BJ (cell line): ENCODE measurements around the gene ETV7. TPM values are rescaled to one million over a fixed set of nuclear protein-coding genes. Genes with fewer than 3 reads are reported as not detected.

Experiments
- CTCF ChIA-PET: fragments of 350-600 bp; formaldehyde crosslinking; extraction: SDS; loops from one replicate; lab custom pipeline; 2021; ENCODE audit warnings: antibody characterized with exemption, inconsistent platforms; lab: Yijun Ruan, JAX
- POLR2A ChIA-PET: fragments of 300-600 bp; sonication (Branson Sonifier 250); formaldehyde crosslinking; extraction: SDS; loops from one replicate; lab custom pipeline; 2021; ENCODE audit warnings: antibody characterized with exemption; lab: Charles Lee
- DNase-seq: peaks from one replicate; pipeline ENCODE4 v3.0.0-alpha.2; 2011; ENCODE audit warnings: low read depth
- H3K27me3 ChIP-seq: 2 replicates; pipeline ENCODE4 v1.6.0; 2011; ENCODE audit warnings: low read length; ENCODE audit not compliant: control insufficient read depth, insufficient read depth
- H3K36me3 ChIP-seq: 2 replicates; pipeline ENCODE4 v1.5.1; 2011; ENCODE audit warnings: low read length; ENCODE audit not compliant: control insufficient read depth, insufficient read depth
- H3K4me3 ChIP-seq: 2 replicates; pipeline ENCODE4 v1.5.1; 2011; ENCODE audit warnings: low read depth, mild to moderate bottlenecking, control low read depth, low read length
- polyA plus RNA-seq: library from polyadenylated mRNA; depleted of rRNA; stranded (reverse); fragments of >200 nt; gene quantifications from 2 replicates; pipeline ENCODE4 v1.2.3, GENCODE V29; 2011; rRNA removed
- TF ChIP-seq, protein P1 (sequence below): IDR thresholded peaks from 2 replicates; pipeline ENCODE4 v1.5.1; 2011; ENCODE audit warnings: low read depth, mild to moderate bottlenecking, control low read depth, inconsistent platforms, low read length, moderate library complexity; ENCODE audit not compliant: insufficient read depth

Gene ETV7
- polyA plus RNA-seq, 1 experiment: 1.8 TPM

DNA sequence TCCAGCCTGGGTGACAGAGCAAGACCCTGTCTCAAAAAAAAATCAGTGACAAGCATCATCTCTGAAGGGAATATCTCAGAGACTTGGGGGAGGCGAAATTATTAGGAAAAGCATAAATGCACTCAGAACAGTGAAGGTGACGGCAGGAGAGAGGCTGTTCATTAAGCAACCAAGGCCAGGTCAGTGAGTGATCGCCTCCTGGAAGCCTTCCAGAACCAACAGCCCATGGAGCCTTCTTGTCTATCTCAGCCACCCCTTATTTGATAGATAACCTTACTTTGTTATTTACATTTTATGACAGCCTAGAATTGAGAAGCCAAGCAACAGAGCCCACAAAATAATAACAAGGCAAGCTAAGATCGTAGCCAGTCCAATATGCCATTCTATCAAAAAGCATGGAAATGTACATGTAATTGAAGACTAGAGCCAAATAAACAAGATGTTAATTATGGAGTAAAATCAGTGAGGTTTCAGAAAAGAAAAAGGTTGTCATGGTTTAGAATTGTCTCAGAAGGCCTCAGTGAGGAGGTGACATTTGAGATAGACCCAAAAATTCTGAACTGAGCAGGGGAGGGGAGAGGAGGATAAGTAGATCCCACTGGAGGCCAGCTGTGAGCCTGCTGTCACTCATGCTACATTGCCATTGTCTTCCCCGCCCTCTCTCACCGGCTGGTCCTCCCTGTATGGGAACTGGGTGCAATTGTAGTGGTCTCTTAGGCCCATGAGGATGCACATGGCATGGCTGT is 68.6 kb downstream of the ETV7 start:
- ChIA-PET POLR2A (no interaction called here), CTCF (interaction anchor here (0.9 to 10.5 kb wide), 3 partner anchors 9 to 22 kb away, joined by 4 to 72 read pairs (median 5); no protein-coding TSS in a partner anchor)
- H3K36me3 ChIP-seq: no peaks in the 10 kb centered on the region
- TF ChIP-seq, protein P1, sequence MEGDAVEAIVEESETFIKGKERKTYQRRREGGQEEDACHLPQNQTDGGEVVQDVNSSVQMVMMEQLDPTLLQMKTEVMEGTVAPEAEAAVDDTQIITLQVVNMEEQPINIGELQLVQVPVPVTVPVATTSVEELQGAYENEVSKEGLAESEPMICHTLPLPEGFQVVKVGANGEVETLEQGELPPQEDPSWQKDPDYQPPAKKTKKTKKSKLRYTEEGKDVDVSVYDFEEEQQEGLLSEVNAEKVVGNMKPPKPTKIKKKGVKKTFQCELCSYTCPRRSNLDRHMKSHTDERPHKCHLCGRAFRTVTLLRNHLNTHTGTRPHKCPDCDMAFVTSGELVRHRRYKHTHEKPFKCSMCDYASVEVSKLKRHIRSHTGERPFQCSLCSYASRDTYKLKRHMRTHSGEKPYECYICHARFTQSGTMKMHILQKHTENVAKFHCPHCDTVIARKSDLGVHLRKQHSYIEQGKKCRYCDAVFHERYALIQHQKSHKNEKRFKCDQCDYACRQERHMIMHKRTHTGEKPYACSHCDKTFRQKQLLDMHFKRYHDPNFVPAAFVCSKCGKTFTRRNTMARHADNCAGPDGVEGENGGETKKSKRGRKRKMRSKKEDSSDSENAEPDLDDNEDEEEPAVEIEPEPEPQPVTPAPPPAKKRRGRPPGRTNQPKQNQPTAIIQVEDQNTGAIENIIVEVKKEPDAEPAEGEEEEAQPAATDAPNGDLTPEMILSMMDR: no peak
- DNase-seq: no peak
- H3K27me3 ChIP-seq: peaks cover 15% of the 10 kb centered on the region
- H3K4me3 ChIP-seq: no peak overlapping the region

DNA sequence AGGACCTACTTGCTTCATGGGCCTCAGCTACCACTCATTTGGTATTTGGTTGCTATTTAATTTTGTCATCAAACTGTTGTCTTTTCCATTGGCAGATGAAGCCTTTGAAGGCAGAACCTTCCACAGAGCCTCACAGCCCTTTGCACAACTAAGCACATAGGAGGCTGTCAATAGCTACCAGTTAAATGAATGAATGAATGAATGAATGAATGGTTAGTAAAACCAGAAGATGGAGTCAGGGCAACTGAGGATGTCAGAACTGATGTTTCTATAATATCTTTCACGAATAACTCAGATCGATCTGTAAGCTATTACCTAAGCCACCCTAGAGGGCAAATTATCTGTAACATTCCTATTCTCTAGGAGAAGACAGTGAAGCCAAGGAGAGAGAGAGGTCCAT is 69.8 kb downstream of the ETV7 start:
- ChIA-PET POLR2A (no interaction called here), CTCF (interaction anchor here (0.9 to 10.5 kb wide), 3 partner anchors 11 to 23 kb away, joined by 3 to 72 read pairs (median 5); no protein-coding TSS in a partner anchor)
- Histone ChIP-seq H3K4me3 (no peak overlapping the region), H3K36me3 (no peaks in the 10 kb centered on the region), H3K27me3 (peaks cover 18% of the 10 kb centered on the region)
- TF ChIP-seq, protein P1: no peak
- no peak for DNase-seq

Other genes with a start within 250 kb of the ETV7 start
- 9.2 and 13.2 TPM in 2 replicates for gene BRPF3, start 190.9 kb downstream of the ETV7 start, polyA plus RNA-seq
- gene PNPLA1, start 117.6 kb downstream of the ETV7 start, polyA plus RNA-seq: not detected in 2 replicates
- gene BNIP5, start 50.8 kb downstream of the ETV7 start, polyA plus RNA-seq: not detected in 2 replicates
- 0.04 TPM in 1 of 2 replicates, not detected in the other for gene PXT1, start 55.2 kb upstream of the ETV7 start, polyA plus RNA-seq
- 123 and 154 TPM in 2 replicates for gene KCTD20, start 55.3 kb upstream of the ETV7 start, polyA plus RNA-seq
- gene STK38, start 159.8 kb upstream of the ETV7 start, polyA plus RNA-seq: 22.1 and 37.3 TPM in 2 replicates
- gene SRSF3, start 206.7 kb upstream of the ETV7 start, polyA plus RNA-seq: 177 and 292 TPM in 2 replicates